ENCODE results near the gene ZNF821. TPM values are rescaled to one million over a fixed set of nuclear protein-coding genes. Genes with fewer than 3 reads are reported as not detected.

Gene ZNF821
- total and polyA plus RNA-seq, 10 of the 15 experiments (the other 5 are each of a cell fraction or from before 2014, with no cell fraction given) = 0.82 to 9.9 (median 6.8) TPM

GRCh38 chr16:71916397-71916920, 32.5 kb upstream of the ZNF821 start (continued):
- TF ChIP-seq CUX1 (IDR thresholded peaks at IDR 0.05; ENCODE audit: insufficient replicate concordance, low read depth, low read length) (no peak), CREB1 (IDR thresholded peaks at IDR 0.05; ENCODE audit: low read depth) (no peak), CHD1 (IDR thresholded peaks at IDR 0.05; ENCODE audit: low read depth, low read length) (no peak), RAD51 (IDR thresholded peaks at IDR 0.05) (no peak), MLLT1 (IDR thresholded peaks at IDR 0.05) (no peak), ELK1 (IDR thresholded peaks at IDR 0.05; ENCODE audit: low read depth, low read length) (no peak)

Data from GM12878 (cell line).